HEK293 (cell line): ENCODE measurements around the gene ATOH8.
A peak's percentile ranks its signal among the peaks of the same experiment; 100 is the strongest.

Experiments
- CTCF ChIA-PET: fragments of 350-600 bp; formaldehyde crosslinking; extraction: SDS; loops from one replicate; lab custom pipeline; 2021; ENCODE audit warnings: antibody characterized with exemption; lab: Yijun Ruan, JAX
- POLR2A ChIA-PET: fragments of 300-600 bp; formaldehyde crosslinking; extraction: SDS; loops from one replicate; lab custom pipeline; 2020; ENCODE audit warnings: antibody characterized with exemption, inconsistent platforms; lab: Yijun Ruan, JAX
- H3K27ac ChIP-seq: fragments of 200-500 bp; sonication (Bioruptor generic); 2 replicates; pipeline ENCODE4 v1.5.1; 2014; ENCODE audit warnings: low read depth, low read length, control low read depth, inconsistent platforms; ENCODE audit errors: extremely low read depth
- H3K36me3 ChIP-seq, 2 experiments: fragments of 200-500 bp in 1 of 2; sonication (Bioruptor generic) in 1 of 2; 1 replicate in 1 of 2; 2 replicates in 1 of 2; pipeline ENCODE4 v1.5.1; 2014 to 2017; ENCODE audit warnings: inconsistent platforms in 2 of 2, low read length in 2 of 2; ENCODE audit not compliant: control insufficient read depth in 2 of 2, insufficient read depth in 1 of 2
- H3K4me1 ChIP-seq: fragments of 200-500 bp; sonication (Bioruptor generic); 2 replicates; pipeline ENCODE4 v1.5.1; 2014; ENCODE audit warnings: mild to moderate bottlenecking, low read length, inconsistent platforms; ENCODE audit not compliant: control insufficient read depth, insufficient read depth
- H3K4me3 ChIP-seq: 2 replicates; pipeline ENCODE4 v1.5.1; 2011; ENCODE audit warnings: low read depth, mild to moderate bottlenecking, control low read depth, low read length, moderate library complexity
- H3K9me3 ChIP-seq: fragments of 200-500 bp; sonication (Bioruptor generic); 2 replicates; pipeline ENCODE4 v1.5.1; 2014; ENCODE audit warnings: low read depth, low read length, inconsistent platforms; ENCODE audit not compliant: control insufficient read depth, insufficient read depth
- OSR2 ChIP-seq: fragments of 450-650 bp; formaldehyde crosslinking; IDR thresholded peaks from 2 replicates; pipeline ENCODE4 v1.5.1; 2016; ENCODE audit warnings: missing biosample characterization, missing genetic modification characterization
- RBAK ChIP-seq: fragments of 450-650 bp; formaldehyde crosslinking; IDR thresholded peaks from 2 replicates; pipeline ENCODE4 v1.5.1; 2016; ENCODE audit warnings: missing biosample characterization, missing genetic modification characterization
- YY2 ChIP-seq: fragments of 450-650 bp; formaldehyde crosslinking; IDR thresholded peaks from 2 replicates; pipeline ENCODE4 v1.5.1; 2016; ENCODE audit warnings: missing biosample characterization, missing genetic modification characterization
- ZFP69B ChIP-seq: fragments of 450-650 bp; formaldehyde crosslinking; IDR thresholded peaks from 2 replicates; pipeline ENCODE4 v1.5.1; 2016; ENCODE audit warnings: missing biosample characterization, missing genetic modification characterization
- ZNF132 ChIP-seq: fragments of 450-650 bp; formaldehyde crosslinking; IDR thresholded peaks from 2 replicates; pipeline ENCODE4 v1.5.1; 2017; ENCODE audit warnings: missing biosample characterization, missing genetic modification characterization, borderline replicate concordance
- ZNF133 ChIP-seq: fragments of 450-650 bp; formaldehyde crosslinking; IDR thresholded peaks from 2 replicates; pipeline ENCODE4 v1.5.1; 2016; ENCODE audit warnings: missing biosample characterization, missing genetic modification characterization
- ZNF175 ChIP-seq: fragments of 450-650 bp; formaldehyde crosslinking; IDR thresholded peaks from 2 replicates; pipeline ENCODE4 v1.5.1; 2016; ENCODE audit warnings: missing biosample characterization, missing genetic modification characterization
- ZNF37A ChIP-seq: fragments of 450-650 bp; IDR thresholded peaks from 2 replicates; pipeline ENCODE4 v1.5.1; 2018; ENCODE audit warnings: missing biosample characterization, missing genetic modification characterization
- ZNF473 ChIP-seq: fragments of 450-650 bp; formaldehyde crosslinking; IDR thresholded peaks from 2 replicates; pipeline ENCODE4 v1.5.1; 2017; ENCODE audit warnings: missing biosample characterization, missing genetic modification characterization
- ZNF555 ChIP-seq: fragments of 450-650 bp; formaldehyde crosslinking; conservative IDR thresholded peaks from 2 replicates; pipeline ENCODE4 v1.5.1; 2017; ENCODE audit warnings: missing biosample characterization, mild to moderate bottlenecking, missing genetic modification characterization, inconsistent platforms
- ZNF561 ChIP-seq: fragments of 450-650 bp; IDR thresholded peaks from 2 replicates; pipeline ENCODE4 v1.5.1; 2018; ENCODE audit warnings: missing biosample characterization, missing genetic modification characterization, borderline replicate concordance
- ZNF785 ChIP-seq: fragments of 450-650 bp; formaldehyde crosslinking; IDR thresholded peaks from 2 replicates; pipeline ENCODE4 v1.5.1; 2016; ENCODE audit warnings: missing biosample characterization, missing genetic modification characterization
- TF ChIP-seq, protein P1 (sequence below): fragments of 450-650 bp; formaldehyde crosslinking; IDR thresholded peaks from 2 replicates; pipeline ENCODE4 v1.5.1; 2016; ENCODE audit warnings: missing biosample characterization, missing genetic modification characterization
- TF ChIP-seq, protein P2 (sequence below): fragments of 450-650 bp; formaldehyde crosslinking; IDR thresholded peaks from 2 replicates; pipeline ENCODE4 v1.5.1; 2016; ENCODE audit warnings: missing biosample characterization, missing genetic modification characterization, borderline replicate concordance
- TF ChIP-seq, protein P3 (sequence below): fragments of 450-650 bp; formaldehyde crosslinking; IDR thresholded peaks from 2 replicates; pipeline ENCODE4 v1.5.0; 2017; ENCODE audit warnings: missing biosample characterization, missing genetic modification characterization, borderline replicate concordance
- TF ChIP-seq, protein P4 (sequence below): fragments of 450-650 bp; formaldehyde crosslinking; conservative IDR thresholded peaks from 2 replicates; pipeline ENCODE4 v1.5.1; 2016; ENCODE audit warnings: low read depth, missing biosample characterization, missing genetic modification characterization

Gene ATOH8

DNA sequence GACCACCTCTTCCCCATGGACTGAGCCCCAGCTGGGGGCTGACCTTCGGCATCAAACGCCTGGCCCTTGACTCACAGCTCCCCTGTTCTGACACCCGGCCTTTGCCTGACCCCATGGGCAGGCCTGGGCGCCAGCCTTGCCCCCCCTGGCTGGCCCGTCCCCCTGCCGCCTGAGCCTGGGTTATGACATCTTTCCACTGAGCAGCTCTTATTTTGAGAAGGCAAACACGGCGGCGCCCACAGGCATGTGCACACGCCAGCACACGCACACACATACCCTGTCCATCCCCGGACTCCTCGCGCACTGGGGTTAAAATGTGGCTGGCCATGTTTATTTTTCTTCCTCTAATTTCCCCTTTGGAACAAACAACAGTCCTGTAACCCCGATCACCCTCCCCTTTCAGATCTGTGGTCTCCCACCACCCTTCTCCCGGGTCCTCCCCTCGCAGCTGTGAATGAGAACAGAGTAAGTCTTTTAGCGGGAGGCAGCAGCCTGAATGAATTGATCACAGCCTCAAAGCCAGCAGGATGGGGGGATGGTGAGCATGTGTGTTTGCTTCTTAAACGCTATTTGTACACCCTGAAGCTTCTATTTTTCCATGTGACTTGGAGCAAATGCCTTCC lies 11.8 kb upstream of the ATOH8 start:
- H3K4me3 ChIP-seq, result no peak overlapping the region
- H3K27ac ChIP-seq, result peak overlapping the region; percentile 17; the same call in 1 of the 2 replicates
- no peaks in the 10 kb centered on the region for H3K36me3 ChIP-seq
- TF ChIP-seq ZNF785 (tag by site-specific recombination) (no peak), YY2 (tag by site-specific recombination) (no peak), ZFP69B (tag by site-specific recombination) (no peak), ZNF473 (tag by site-specific recombination) (no peak), RBAK (no peak), ZNF37A (tag by site-specific recombination) (no peak), OSR2 (no peak), ZNF175 (tag by site-specific recombination) (no peak), ZNF133 (tag by site-specific recombination) (no peak), ZNF555 (tag by site-specific recombination) (no peak), ZNF561 (tag by site-specific recombination) (no peak), ZNF132 (tag by site-specific recombination) (no peak)
- TF ChIP-seq, protein P1, sequence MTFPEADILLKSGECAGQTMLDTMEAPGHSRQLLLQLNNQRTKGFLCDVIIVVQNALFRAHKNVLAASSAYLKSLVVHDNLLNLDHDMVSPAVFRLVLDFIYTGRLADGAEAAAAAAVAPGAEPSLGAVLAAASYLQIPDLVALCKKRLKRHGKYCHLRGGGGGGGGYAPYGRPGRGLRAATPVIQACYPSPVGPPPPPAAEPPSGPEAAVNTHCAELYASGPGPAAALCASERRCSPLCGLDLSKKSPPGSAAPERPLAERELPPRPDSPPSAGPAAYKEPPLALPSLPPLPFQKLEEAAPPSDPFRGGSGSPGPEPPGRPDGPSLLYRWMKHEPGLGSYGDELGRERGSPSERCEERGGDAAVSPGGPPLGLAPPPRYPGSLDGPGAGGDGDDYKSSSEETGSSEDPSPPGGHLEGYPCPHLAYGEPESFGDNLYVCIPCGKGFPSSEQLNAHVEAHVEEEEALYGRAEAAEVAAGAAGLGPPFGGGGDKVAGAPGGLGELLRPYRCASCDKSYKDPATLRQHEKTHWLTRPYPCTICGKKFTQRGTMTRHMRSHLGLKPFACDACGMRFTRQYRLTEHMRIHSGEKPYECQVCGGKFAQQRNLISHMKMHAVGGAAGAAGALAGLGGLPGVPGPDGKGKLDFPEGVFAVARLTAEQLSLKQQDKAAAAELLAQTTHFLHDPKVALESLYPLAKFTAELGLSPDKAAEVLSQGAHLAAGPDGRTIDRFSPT, result no peak
- TF ChIP-seq, protein P2, sequence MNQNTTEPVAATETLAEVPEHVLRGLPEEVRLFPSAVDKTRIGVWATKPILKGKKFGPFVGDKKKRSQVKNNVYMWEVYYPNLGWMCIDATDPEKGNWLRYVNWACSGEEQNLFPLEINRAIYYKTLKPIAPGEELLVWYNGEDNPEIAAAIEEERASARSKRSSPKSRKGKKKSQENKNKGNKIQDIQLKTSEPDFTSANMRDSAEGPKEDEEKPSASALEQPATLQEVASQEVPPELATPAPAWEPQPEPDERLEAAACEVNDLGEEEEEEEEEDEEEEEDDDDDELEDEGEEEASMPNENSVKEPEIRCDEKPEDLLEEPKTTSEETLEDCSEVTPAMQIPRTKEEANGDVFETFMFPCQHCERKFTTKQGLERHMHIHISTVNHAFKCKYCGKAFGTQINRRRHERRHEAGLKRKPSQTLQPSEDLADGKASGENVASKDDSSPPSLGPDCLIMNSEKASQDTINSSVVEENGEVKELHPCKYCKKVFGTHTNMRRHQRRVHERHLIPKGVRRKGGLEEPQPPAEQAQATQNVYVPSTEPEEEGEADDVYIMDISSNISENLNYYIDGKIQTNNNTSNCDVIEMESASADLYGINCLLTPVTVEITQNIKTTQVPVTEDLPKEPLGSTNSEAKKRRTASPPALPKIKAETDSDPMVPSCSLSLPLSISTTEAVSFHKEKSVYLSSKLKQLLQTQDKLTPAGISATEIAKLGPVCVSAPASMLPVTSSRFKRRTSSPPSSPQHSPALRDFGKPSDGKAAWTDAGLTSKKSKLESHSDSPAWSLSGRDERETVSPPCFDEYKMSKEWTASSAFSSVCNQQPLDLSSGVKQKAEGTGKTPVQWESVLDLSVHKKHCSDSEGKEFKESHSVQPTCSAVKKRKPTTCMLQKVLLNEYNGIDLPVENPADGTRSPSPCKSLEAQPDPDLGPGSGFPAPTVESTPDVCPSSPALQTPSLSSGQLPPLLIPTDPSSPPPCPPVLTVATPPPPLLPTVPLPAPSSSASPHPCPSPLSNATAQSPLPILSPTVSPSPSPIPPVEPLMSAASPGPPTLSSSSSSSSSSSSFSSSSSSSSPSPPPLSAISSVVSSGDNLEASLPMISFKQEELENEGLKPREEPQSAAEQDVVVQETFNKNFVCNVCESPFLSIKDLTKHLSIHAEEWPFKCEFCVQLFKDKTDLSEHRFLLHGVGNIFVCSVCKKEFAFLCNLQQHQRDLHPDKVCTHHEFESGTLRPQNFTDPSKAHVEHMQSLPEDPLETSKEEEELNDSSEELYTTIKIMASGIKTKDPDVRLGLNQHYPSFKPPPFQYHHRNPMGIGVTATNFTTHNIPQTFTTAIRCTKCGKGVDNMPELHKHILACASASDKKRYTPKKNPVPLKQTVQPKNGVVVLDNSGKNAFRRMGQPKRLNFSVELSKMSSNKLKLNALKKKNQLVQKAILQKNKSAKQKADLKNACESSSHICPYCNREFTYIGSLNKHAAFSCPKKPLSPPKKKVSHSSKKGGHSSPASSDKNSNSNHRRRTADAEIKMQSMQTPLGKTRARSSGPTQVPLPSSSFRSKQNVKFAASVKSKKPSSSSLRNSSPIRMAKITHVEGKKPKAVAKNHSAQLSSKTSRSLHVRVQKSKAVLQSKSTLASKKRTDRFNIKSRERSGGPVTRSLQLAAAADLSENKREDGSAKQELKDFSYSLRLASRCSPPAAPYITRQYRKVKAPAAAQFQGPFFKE (tag by site-specific recombination), result no peak
- TF ChIP-seq, protein P3, sequence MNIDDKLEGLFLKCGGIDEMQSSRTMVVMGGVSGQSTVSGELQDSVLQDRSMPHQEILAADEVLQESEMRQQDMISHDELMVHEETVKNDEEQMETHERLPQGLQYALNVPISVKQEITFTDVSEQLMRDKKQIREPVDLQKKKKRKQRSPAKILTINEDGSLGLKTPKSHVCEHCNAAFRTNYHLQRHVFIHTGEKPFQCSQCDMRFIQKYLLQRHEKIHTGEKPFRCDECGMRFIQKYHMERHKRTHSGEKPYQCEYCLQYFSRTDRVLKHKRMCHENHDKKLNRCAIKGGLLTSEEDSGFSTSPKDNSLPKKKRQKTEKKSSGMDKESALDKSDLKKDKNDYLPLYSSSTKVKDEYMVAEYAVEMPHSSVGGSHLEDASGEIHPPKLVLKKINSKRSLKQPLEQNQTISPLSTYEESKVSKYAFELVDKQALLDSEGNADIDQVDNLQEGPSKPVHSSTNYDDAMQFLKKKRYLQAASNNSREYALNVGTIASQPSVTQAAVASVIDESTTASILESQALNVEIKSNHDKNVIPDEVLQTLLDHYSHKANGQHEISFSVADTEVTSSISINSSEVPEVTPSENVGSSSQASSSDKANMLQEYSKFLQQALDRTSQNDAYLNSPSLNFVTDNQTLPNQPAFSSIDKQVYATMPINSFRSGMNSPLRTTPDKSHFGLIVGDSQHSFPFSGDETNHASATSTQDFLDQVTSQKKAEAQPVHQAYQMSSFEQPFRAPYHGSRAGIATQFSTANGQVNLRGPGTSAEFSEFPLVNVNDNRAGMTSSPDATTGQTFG (tag by site-specific recombination), result no peak
- TF ChIP-seq, protein P4, sequence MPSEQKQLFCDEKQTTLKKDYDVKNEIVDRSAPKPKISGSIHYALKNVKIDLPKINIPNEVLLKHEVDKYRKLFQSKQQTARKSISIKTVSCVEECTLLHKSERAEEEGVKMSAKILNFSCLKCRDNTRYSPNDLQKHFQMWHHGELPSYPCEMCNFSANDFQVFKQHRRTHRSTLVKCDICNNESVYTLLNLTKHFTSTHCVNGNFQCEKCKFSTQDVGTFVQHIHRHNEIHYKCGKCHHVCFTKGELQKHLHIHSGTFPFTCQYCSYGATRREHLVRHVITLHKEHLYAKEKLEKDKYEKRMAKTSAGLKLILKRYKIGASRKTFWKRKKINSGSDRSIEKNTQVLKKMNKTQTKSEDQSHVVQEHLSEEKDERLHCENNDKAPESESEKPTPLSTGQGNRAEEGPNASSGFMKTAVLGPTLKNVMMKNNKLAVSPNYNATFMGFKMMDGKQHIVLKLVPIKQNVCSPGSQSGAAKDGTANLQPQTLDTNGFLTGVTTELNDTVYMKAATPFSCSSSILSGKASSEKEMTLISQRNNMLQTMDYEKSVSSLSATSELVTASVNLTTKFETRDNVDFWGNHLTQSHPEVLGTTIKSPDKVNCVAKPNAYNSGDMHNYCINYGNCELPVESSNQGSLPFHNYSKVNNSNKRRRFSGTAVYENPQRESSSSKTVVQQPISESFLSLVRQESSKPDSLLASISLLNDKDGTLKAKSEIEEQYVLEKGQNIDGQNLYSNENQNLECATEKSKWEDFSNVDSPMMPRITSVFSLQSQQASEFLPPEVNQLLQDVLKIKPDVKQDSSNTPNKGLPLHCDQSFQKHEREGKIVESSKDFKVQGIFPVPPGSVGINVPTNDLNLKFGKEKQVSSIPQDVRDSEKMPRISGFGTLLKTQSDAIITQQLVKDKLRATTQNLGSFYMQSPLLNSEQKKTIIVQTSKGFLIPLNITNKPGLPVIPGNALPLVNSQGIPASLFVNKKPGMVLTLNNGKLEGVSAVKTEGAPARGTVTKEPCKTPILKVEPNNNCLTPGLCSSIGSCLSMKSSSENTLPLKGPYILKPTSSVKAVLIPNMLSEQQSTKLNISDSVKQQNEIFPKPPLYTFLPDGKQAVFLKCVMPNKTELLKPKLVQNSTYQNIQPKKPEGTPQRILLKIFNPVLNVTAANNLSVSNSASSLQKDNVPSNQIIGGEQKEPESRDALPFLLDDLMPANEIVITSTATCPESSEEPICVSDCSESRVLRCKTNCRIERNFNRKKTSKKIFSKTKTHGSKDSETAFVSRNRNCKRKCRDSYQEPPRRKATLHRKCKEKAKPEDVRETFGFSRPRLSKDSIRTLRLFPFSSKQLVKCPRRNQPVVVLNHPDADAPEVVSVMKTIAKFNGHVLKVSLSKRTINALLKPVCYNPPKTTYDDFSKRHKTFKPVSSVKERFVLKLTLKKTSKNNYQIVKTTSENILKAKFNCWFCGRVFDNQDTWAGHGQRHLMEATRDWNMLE (tag by site-specific recombination), result no peak
- POLR2A ChIA-PET, result interaction anchor here (0.7 to 1.7 kb wide), 8 partner anchors 9 to 364 kb away, joined by 3 to 15 read pairs (median 4); partner anchors contain the start of genes ATOH8, POLR1A and PTCD3
- H3K9me3 ChIP-seq, result no peaks in the 10 kb centered on the region
- H3K4me1 ChIP-seq, result peaks cover 8% of the 10 kb centered on the region
- CTCF ChIA-PET, result interaction anchor here (0.8 to 2.9 kb wide), 10 partner anchors 8 to 72 kb away, joined by 3 to 18 read pairs (median 4); no protein-coding TSS in a partner anchor
